GM21381 (cell line): ENCODE measurements around the gene ICAM4.
"Not testable (repeated sequence)": the region's sequence is repeated elsewhere in the genome, so short reads cannot be mapped to it uniquely, and the experiment has no call there.

Source experiments
- ATAC-seq: cut with Tn5 transposase; IDR thresholded peaks from one replicate; pipeline ENCODE4 v1.9.1; 2021; ENCODE audit warnings: mild to moderate bottlenecking, moderate library complexity; ENCODE audit not compliant: unreplicated experiment

The ICAM4 gene

GRCh38 chr19:10286803-10287737 is at the start of gene ICAM4:
Gene ICAM4 (plus strand): TSS chr19:10286955. CDS start chr19:10287013, 58 bp downstream.
- no peak for ATAC-seq

- no peak for ATAC-seq
Observed at GRCh38 chr19:10237702-10238101, 49.1 kb upstream of the ICAM4 start.

DNA sequence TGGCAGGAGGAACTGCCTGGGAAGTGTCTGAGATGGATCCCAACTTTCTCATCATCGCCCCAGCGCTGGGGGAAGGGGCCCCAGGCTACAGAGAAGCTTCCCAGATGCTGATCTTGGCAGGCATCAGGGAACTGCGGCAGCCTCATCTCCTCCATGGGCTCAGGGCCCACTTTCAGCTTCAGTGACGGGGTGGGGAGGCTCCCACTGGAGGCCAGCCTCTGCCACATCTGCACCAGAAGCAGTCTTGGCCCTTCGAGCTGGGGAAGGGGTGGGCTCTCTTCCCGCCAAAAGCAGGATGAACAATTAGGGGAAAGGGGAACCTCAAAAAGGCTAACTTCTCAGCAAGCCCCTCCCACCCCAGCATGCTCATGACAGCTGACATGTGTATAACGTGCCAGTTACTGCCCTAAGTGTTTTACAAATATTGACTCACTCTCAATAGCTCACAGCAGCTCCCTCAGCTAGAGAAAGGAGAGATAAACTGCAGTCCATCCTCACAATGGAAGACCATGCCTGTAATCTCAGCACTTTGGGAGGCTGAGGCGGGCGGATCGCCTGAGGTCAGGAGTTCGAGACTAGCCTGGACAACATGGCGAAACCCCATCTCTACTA is 48.5 kb upstream of the ICAM4 start:
- no peak for ATAC-seq

DNA sequence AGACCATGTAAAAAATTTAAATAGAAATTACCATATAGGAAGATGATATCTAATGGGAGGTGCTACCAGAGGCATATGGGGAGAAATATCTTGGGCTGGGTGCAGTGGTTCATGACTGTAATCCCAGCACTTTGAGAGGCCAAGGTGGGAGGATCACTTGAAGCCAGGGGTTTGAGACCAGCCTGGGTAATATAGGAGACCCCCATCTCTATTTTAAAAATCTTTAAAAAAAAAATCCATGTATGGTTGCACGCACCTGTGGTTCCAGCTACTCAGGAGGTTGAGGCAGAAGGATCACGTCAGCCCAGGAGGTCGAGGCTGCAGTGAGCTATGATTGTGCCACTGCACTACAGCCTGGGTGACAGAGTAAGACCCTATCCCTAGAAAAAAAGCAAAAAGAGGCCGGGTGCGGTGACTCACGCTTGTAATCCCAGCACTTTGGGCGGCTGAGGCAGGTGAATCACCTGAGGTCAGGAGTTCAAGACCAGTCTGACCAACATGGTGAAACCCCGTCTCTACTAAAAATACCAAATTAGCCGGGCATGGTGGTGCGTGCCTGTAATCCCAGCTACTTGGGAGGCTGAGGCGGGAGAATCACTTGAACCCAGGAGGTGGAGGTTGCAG is 44.8 kb upstream of the ICAM4 start:
- not testable (repeated sequence) for ATAC-seq

DNA sequence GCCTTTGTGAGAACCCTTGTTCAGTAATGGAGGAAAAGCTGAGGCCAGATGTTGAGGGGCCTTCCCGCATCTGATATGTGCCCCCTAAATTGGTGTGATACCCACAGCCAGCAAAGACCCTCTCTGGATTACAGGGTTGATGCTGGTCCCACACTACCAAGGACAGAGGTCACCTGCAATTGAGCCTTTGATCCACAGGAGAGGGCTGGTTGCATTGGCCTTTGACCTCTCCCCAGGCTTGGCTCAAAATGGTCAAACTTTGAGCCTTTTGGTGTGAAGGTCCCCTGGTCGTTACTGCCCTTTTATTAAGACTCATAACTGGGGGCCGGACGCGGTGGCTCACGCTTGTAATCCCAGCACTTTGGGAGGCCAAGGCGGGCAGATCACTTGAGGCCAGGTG is 43.1 kb upstream of the ICAM4 start:
- no peak for ATAC-seq

DNA sequence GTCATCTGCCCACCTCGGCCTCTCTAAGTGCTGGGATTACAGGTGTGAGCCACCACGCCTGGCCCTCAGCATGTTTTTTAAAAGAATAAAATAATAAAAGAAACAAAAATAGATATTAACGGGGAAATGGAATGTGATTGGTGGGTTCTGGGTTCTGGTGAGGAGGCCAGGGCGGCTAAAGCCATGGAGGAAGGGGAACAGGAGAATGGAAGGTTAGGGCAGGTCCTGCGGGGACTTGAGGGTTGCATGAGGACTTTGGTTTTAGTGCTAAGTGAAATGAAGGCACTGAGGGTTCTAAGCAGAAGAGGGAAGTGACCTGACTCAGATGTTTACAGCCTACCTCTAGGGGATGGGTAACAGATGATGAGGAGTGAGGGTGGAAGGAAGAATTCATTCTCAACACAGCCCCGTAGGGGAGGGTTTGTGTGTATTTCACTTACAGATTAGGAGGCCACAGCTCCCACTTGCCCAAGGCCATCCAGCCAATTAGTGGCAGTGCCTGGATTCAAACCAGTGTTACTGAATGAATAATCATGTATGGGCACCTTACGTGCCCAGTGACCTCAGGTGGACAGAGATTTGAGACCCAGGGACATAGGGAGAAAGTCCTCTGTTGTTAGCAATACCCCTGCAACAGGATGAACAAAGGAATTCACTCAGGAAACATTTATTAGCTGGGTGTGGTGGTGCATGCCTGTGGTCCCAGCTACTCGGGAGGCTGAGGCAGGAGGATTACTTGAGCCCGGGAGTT is 41.4 kb upstream of the ICAM4 start:
- no peak for ATAC-seq

- ATAC-seq, result no peak
Observed at GRCh38 chr19:10246511-10246910, 40.2 kb upstream of the ICAM4 start.

DNA sequence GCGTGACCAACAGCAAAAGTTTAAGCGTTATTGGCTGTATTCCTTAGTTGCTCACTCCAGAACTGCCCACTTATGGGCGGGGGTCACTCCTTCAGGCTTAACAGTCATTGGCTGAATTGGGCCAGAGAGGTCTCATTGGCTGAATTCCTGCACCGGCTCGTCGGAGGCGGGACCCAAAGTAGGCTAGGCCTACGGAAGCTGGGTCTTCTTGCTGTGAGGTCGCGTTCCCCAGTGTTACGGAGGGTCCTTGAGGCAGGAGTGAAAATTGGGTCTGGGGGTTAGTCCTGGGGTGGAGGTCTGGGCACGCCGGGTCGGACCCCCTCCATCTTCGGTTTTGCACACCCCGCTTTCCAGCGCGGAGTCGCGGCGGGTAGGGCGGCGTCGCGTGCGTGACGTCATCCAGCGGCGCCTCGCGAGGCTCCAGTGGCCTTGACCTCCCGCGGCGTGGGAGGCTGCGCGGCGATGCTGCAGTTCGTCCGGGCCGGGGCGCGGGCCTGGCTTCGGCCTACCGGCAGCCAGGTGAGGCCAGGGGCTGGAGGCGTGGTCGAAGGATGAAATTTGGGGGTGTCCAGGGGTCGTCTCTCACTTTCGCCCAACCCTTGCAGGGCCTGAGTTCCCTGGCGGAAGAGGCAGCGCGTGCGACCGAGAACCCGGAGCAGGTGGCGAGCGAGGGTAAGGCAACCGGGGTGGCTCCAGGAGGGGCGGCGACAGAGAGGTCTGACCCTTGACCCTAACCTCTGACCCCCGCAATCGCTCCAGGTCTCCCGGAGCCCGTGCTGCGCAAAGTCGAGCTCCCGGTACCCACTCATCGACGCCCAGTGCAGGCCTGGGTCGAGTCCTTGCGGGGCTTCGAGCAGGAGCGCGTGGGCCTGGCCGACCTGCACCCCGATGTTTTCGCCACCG is 34.7 kb upstream of the ICAM4 start, which contains the start of gene MRPL4:
Gene MRPL4 (plus strand): TSS at position 423 of the 903 bp plus-strand sequence. CDS start 40 bp downstream, at position 463.
- ATAC-seq, result peak; percentile 85

- ATAC-seq, result no peak
Observed at GRCh38 chr19:10252707-10253106, 34.0 kb upstream of the ICAM4 start.

- ATAC-seq, result no peak
Observed at GRCh38 chr19:10254244-10254643, 32.5 kb upstream of the ICAM4 start.

- ATAC-seq, result no peak
Observed at GRCh38 chr19:10255358-10255757, 31.4 kb upstream of the ICAM4 start.

DNA sequence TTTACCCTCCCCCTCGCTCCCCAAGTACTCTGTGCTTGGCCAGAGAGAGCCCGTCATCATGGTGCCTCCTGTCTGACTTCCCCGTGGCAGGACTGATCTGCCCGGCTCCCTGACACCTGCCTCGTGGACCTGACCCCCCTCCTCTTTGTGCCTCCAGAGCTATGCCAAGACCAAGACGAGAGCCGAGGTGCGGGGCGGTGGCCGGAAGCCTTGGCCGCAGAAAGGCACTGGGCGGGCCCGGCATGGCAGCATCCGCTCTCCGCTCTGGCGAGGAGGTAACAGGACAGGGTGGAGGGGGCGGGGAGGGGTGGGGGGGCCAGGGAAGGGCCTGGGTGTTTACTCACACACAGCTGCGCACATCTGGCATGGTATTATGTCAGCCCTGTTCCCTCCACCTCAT is 30.2 kb upstream of the ICAM4 start:
- ATAC-seq, result no peak

DNA sequence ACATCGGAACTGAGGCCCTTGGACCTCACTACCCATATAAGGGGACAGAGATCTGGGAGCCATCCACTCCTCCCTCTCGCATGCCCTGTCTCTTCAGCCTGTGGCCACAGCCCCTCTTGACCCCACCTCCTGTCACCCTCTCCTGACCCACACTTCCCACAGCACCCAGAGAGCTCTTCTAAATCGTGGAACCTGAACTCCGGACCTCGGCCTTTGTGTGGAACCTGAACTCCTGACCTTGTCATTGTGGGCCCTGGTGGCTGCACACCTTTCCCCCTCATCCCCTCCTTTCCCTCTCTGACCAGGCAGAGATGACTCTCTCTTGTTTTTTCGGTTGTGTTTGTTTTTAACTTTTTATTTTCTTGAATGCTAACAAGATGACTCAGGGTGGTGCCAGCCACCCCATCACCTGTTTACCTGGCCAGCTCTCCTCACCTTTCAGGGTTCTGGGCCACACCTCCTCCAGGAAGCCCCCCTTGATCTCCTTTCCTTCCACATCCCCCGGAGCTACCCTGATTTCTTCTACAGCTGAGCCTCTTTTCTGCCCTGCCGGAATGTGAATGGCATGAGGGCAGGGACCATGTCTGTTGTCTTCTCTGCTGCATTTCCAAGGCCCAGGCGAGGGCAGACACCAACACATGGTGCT is 29.7 kb upstream of the ICAM4 start:
- no peak for ATAC-seq

DNA sequence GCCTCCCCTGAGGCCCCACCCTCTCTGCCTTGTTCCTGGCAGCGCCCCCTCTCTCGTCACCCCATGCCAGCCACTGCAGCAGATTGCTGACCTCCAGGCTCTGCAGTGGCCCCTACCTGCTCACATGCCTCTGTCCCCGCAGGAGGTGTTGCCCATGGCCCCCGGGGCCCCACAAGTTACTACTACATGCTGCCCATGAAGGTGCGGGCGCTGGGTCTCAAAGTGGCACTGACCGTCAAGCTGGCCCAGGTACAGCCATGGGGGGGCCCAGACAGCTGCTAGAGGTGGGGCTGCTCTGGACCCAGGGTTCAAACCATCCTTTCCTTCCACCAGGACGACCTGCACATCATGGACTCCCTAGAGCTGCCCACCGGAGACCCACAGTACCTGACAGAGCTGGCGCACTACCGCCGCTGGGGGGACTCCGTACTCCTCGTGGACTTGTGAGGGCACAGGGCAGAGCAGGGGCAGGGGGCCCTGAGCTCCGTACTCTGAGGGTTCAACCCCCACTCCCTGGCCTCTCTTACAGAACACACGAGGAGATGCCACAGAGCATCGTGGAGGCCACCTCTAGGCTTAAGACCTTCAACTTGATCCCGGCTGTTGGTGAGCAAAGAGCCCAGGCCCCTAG is 28.6 kb upstream of the ICAM4 start:
- no peak for ATAC-seq

- peak; percentile 51 for ATAC-seq
Observed at GRCh38 chr19:10259162-10259905, 27.4 kb upstream of the ICAM4 start.

- ATAC-seq, result no peak
Observed at GRCh38 chr19:10260141-10260584, 26.6 kb upstream of the ICAM4 start.

DNA sequence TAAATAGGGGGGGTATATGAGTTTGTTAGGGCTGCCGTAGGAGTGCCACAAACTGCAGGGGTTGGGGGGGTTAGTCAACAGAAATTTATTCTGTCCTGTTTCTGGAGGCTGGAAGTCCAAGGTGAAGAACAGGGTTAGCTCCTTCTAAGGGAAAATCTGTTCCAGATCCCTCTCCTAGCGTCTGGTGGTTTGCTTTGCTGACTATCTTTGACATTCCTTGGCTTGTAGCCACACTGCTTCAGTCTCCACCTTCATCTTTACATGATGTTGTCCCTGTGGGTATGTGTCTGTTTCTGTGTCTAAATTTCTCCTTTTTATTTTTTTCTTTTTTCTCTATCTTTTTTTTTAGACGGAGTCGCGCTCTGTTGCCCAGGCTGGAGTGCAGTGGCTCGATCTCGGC is 24.0 kb upstream of the ICAM4 start:
- no peak for ATAC-seq

- ATAC-seq, result no peak
Observed at GRCh38 chr19:10266706-10267105, 20.0 kb upstream of the ICAM4 start.
